Ishikawa (cell line): ENCODE data around the gene FER.

Experiments
- CEBPB ChIP-seq: IDR thresholded peaks from 2 replicates; pipeline ENCODE4 v1.6.1; 2012
- CREB1 ChIP-seq: IDR thresholded peaks from 2 replicates; pipeline ENCODE4 v1.6.1; 2012; ENCODE audit warnings: low read depth
- EGR1 ChIP-seq: IDR thresholded peaks from 2 replicates; pipeline ENCODE4 v1.6.1; 2012
- EP300 ChIP-seq: IDR thresholded peaks from 2 replicates; pipeline ENCODE4 v1.6.1; 2012; ENCODE audit warnings: borderline replicate concordance
- FOXM1 ChIP-seq: IDR thresholded peaks from 2 replicates; pipeline ENCODE4 v1.6.1; 2012; ENCODE audit warnings: low read depth, borderline replicate concordance
- MAX ChIP-seq: IDR thresholded peaks from 2 replicates; pipeline ENCODE4 v1.6.1; 2012
- NFIC ChIP-seq: IDR thresholded peaks from 2 replicates; pipeline ENCODE4 v1.6.1; 2012
- RAD21 ChIP-seq: IDR thresholded peaks from 2 replicates; pipeline ENCODE4 v1.6.1; 2012; ENCODE audit warnings: low read depth
- REST ChIP-seq: IDR thresholded peaks from 2 replicates; pipeline ENCODE4 v1.6.1; 2012; ENCODE audit warnings: low read depth, mild to moderate bottlenecking
- TAF1 ChIP-seq: IDR thresholded peaks from 2 replicates; pipeline ENCODE4 v1.6.1; 2012; ENCODE audit warnings: low read depth, mild to moderate bottlenecking
- TCF12 ChIP-seq: IDR thresholded peaks from 2 replicates; pipeline ENCODE4 v1.6.1; 2012; ENCODE audit warnings: low read depth
- TEAD4 ChIP-seq: IDR thresholded peaks from 2 replicates; pipeline ENCODE4 v1.6.1; 2012
- YY1 ChIP-seq: IDR thresholded peaks from 2 replicates; pipeline ENCODE4 v1.6.1; 2012; ENCODE audit warnings: low read depth

- TF ChIP-seq REST = no peak
- no peak for TF ChIP-seq MAX
- TF ChIP-seq EP300 = no peak
- no peak for TF ChIP-seq TAF1
- no peak for TF ChIP-seq TCF12
- TF ChIP-seq FOXM1 = no peak
- no peak for TF ChIP-seq TEAD4
- no peak for TF ChIP-seq EGR1
- no peak for TF ChIP-seq YY1
- TF ChIP-seq CEBPB = no peak
- no peak for TF ChIP-seq NFIC
- no peak for TF ChIP-seq CREB1
- TF ChIP-seq RAD21 = no peak
Measured at GRCh38 chr5:108867656-108868055, 120.0 kb downstream of the FER start.
